ENCODE results near the gene HBS1L.

Gene HBS1L

DNA sequence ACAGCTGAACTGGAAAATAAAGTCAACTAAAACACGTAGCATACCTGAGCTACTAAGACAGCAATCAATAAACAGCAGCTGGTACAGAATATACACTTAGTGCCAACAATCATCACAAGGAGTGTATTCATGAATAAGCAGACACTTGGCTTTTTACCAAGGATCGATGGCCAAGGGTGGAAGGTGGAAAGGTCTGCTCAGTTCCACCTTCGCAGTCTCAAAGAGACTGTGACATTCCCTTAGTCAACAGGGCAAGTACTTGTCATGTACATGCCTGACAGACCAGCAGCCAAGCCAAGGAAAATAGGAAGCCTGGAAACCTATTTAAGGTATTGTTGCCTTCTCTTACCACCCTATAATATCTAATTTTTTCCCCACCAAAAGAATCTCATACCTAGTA lies 21.4 kb downstream of the HBS1L start:
- DNase-seq (ENCODE audit: low read depth) = no peak

DNA sequence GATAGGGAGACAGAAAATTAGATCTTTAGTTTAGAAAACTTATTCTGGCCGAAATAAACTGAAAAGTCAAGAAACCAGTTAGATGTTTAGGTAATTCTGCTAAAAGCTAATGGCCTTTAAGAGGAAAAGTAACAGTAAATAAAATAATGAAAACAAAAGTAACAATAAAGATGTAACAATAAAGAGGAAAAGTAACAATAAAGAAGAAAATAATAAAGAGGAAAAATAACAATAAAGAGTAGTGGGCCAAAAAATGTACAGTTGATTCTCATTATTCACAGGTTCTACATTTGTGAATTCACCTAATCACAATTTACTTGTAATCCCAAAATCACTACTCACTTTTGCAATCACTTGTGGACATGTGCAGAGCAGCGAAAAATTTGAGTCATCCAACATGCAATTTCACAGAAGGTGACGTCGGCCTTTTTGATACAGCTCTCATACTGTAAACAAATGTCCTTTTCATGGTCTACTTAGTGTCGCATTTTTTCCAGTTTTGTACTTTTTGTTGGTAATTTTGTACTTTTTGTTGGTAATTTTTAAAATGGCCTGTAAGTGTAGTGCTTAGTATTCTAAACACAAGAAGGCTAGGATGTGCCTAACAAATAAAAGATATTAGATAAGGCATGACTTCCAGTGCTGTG lies 24.0 kb downstream of the HBS1L start:
- DNase-seq (ENCODE audit: low read depth) = peak; percentile 18

DNA sequence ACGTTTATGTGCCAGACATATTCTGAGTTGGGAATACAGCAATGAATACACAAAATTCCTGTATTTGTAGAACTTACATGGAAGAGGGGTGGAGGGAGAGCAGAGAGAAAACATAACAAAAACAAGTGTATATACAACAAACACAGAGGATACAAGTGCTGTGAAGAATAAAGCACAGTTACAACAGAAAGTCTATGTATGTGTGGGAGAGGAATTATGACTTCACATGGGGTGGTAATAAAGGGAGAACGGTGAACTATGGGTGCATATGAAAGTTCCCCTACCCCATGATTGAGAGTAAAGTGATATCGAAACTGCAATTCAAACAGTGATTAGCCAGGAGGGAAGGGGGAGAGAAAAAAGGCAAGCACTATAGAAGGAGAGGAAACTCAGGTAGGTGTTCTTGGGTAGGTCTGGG lies 24.6 kb downstream of the HBS1L start:
- no peak for DNase-seq (ENCODE audit: low read depth)

DNA sequence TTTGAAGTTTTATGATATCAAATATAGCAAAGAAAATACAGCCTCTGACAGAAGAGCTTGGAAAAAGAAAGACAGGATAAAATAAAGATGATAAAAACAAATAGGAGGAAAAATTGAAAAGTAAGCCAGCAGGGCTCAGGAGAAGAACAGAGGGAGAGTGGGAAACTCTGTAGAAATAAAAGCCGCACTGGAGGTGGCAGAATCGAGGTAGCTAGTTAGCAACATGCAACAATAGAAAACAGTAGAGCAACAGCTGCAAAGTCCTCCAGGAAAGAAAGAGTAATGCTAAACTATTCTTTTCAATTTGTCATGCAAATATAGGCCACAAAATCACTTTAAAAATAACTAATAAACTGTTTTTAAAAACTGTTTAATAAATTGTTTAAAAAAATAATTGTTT lies 28.8 kb downstream of the HBS1L start:
- no peak for DNase-seq (ENCODE audit: low read depth)

DNA sequence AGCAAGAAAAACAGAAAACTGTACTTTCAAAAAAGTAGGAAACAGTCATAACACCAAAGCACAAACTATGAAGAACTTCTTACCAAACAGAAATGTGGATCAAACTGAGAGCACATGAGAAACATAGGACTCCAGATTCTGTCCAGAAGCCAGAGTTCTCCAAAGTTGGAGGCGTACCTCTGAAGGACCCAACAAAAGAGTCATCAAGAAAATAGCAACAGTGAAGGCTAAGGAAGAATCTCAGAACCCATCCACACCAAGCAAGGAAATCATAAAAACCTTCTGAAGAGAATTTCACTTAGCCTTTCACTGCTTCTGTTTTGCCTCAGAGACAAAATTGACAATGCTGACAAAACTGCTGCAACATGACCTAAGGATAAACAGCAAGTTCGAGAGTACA lies 29.4 kb downstream of the HBS1L start:
- DNase-seq (ENCODE audit: low read depth) = no peak

DNA sequence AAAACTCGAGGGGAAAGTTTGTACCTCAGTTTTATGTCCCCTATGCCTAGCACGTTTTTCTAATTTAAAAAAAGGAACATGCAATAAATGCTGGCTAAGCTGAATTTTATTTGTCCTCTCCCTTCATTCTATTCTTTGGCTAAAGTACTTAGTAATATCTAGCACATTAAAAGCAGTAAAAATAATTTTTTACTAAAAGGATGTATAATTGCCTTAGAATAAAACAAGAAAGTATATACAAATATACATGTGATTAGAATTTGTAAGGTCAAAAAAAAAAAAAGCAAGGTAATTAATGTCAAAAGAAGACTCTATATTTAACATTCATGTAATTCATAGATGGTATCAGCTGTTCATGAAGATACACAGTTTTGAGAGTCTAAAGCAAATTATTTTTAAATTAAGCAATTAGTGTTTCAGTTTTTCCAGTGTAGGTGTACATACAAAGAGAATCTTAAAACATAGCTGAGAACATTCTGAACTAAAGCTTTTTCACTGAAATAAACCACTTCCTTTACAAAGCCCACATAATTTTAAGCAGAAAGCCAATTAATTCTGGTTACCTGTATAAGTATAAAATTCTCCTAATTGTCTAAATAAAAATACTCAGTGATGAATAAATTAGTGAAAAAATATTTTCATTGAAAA lies 32.4 kb downstream of the HBS1L start:
- DNase-seq (ENCODE audit: low read depth) = no peak

DNA sequence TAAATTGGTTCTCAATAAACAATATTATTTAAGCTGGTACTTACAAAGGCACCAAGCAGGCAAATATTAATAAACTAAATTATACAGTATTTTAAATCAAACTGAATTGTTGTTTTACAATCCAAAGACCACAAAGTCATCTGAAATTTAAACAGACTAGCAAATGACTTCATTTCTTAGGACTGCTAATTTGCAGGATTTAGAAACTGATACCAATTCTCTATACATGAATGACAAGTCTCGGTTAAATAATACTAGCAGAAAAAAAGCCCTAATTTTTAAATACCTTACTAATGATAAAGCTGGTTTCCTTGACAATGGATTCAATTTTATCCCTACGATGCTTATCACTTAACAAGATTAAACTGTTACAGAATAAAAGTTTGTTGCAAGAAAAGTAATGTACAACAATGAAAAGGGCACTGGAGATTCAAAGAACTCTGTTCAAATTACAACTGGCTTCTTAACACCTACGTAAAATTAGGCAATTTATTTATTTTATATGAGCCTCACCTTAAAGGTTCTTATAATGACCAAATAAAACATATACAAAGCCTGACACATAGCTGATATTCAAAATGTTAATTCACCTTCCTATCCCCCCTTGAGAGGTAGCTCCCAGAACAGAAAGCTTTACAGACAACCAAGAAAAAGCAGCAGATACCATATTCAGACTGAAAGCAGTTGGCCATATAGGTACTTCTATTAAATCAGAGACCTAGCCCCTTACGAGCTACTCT lies 33.1 kb downstream of the HBS1L start:
- DNase-seq (ENCODE audit: low read depth) = no peak

DNA sequence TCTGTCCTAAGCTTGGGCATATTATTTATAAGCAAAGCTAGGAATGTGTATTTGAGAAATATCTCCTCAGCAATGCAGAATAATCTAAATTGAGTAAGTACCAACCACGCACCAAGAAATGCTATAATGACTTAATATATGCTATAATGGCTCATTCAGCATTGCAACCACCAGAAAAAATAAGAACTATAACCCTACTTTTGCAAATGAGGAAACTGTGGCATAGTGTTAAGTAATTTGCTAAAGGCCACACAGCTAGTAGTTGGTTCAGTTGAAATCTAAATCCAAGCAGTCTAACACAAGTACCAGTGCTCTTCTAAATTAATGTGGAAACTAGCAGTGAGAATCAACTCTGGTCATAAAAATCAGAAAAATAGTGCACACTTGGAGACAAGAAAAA lies 35.7 kb downstream of the HBS1L start:
- no peak for DNase-seq (ENCODE audit: low read depth)

DNA sequence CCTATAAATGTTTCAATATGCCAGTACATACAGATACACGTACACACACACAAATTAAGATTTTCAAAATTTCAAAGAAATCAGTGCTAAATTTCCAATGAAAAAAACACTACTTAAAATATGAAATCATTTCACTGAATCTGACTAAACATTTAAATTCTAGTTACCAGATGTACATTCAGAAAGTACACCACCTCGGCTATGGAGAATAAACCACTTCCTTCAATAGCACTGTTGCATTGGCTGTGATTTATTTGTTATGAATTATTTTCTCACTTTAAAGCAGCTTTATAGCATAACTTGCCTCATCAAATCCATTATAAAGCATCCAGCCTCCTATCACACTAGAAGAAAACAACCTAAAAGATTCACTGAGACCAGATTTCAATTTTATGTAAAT lies 36.6 kb downstream of the HBS1L start:
- no peak for DNase-seq (ENCODE audit: low read depth)

DNA sequence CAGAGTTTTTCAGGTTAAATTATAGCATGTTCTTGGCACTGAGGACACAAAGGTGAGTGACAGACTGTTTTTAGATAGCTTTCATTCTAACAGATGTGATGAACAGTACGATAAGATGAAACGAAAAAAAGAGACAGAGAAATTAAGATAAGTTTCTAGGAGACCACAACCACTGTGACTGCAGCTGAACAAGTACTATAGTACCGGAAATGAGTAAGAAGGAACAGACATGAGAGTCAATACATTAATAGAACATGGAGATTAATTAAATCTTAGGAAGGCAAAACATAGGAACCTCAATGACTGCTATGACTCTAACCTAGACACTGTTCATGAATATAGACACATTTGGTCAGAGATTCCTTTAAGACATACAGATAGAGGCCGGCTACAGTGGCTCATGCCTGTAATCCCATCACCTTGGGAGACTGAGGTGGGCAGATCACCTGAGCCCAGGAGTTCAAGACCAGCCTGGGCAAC lies 40.2 kb downstream of the HBS1L start:
- DNase-seq (ENCODE audit: low read depth) = no peak

DNA sequence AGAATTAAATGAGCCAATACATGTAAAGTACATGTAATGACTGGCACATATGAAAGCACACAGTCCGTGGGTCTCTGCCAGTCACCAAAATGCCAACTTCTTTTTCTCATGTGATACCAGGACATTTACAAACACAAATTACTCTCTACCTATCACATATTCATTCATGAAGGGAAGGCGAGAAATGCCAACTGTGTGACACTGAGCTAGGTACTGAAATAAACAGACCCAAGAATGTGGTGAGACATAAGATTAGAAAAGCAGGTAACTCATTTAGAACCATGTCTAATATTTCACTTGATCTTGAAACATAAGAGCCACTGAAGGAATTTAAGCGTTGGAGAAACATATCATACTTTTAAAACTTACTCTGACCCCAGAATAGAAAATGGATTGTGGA lies 41.4 kb downstream of the HBS1L start:
- no peak for DNase-seq (ENCODE audit: low read depth)

DNA sequence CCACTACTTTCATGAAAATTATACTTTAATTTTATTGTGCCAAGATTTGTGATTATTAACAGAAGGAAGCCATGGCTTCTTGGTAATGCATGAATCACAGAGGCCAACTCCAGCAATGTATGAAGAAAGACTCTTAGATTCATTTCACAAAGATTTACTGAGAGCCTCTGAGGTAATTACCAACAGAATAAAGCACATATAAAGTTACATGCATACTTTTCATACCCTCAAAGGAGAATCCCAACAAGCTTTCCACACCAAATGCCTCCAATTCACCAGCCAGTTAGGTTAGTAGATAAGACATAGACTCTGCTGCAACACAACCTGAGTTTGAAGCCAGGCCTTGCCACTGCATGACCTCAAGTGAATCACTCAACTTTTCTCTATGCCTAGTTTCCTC lies 41.9 kb downstream of the HBS1L start:
- DNase-seq (ENCODE audit: low read depth) = peak; percentile 88

DNA sequence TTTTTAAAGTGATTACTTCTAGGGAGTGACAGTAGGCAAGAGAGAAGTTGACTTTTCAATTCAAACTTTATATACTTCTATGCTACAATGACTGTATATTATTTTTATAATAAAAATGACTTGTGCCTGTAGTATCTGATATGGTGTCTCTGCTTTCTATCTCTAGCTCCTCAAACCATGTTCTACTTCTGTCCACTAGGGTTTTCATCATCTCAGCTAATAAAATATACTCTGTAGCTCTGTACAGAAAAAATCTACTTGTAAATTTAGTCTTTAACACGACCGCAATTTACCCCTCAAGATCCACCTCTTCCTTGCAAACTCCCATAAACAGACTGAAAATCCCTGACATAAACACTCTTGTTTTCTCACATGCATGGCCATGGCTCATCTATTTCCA lies 42.3 kb downstream of the HBS1L start:
- no peak for DNase-seq (ENCODE audit: low read depth)

DNA sequence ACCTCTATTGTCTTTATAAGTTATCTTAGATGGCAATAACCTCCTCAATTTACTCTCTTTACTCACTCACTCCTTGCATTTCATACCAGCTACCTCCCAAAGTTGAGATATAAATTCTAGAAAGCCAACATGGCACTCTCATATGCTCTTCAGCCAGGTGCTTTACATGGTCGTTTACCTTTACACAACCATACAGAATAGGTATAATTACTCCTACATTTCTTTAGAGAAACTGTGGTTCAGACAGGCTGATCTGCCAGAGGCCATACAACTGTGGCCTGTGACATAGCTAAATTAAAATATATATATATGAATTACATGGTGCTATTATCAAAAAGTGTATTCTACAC lies 45.7 kb downstream of the HBS1L start:
- DNase-seq (ENCODE audit: low read depth) = no peak

DNA sequence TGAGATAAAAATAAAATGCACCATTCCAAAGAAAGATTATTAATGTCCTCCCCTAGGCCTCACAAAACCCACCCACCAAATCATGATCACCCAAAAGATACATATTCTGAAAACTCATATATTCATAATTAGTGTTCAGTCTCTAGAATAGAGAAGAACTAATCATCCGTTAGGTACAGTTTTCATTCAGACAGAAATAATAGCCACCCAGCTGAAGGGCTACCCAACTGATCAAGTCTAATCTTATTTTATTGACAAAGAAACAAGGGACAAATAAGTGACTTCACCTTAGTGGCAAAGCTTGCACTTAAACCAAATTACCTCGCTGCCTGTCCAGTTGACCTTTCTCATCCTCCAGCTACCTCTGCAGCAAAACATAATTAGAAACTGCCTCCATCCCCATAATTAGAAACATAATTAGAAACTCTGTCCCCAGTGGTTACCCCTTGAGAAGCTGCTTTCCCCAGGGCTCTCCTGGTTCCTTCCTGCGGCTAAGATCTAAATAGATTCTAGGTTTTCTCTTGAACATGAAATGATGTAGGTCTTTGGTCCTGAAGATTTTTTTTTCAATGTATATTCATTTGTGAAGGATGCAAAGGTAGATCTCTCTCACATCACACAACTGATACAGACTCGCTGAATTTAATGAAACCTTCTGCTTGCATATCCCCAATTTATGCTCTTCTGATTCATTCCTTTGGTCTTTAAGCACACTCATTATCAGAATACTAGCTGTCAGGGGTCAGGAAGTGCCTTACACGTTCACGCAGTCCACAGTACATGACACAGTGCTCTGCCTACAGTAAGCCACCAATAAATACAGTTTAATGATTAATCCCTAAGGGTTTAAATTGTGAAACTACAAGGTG lies 46.3 kb downstream of the HBS1L start:
- no peak for DNase-seq (ENCODE audit: low read depth)

DNA sequence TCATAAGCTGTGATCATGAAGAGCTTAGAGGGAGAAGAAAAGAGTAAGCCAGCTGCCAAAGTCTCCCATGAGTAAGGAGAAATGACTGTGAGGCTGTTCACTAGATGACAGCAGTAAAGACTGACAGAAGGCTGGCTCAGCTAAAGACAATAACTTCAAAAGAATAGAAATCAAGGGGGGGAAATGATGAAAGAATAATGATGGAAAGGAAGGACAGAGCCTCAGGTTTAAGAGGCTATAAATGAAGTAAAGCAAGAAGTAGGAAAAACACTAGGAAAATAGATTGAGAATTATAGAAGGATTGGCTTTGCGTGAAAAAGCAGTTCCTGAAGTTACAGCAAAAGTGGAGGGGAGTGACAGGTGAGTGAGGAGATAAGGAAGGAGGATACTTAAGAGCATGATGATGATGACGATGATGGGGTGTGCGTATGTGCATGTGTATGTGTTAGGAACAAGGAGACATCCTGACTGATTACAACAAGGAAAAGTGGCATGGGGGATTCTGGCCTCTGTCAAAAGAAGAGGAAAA lies 48.2 kb downstream of the HBS1L start:
- no peak for DNase-seq (ENCODE audit: low read depth)

DNA sequence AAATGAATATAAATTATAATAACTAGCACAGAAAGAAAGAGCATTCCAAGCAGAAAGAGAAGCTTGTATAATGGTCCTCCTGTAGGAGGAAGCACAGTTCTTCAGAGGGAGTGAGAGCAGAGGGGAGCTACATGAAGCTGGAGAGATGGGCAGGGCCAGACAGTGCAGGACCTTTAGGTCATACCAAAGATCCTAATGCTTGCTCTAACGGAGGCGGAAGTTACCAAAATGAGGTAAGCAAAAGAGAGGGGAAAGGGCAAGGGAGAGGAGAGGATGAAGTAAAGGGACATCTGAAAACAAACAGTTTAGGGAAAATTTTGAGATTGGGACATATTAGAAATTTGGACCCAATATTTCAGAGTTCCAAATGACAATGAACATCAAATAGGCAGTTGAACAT lies 50.2 kb downstream of the HBS1L start:
- DNase-seq (ENCODE audit: low read depth) = no peak

DNA sequence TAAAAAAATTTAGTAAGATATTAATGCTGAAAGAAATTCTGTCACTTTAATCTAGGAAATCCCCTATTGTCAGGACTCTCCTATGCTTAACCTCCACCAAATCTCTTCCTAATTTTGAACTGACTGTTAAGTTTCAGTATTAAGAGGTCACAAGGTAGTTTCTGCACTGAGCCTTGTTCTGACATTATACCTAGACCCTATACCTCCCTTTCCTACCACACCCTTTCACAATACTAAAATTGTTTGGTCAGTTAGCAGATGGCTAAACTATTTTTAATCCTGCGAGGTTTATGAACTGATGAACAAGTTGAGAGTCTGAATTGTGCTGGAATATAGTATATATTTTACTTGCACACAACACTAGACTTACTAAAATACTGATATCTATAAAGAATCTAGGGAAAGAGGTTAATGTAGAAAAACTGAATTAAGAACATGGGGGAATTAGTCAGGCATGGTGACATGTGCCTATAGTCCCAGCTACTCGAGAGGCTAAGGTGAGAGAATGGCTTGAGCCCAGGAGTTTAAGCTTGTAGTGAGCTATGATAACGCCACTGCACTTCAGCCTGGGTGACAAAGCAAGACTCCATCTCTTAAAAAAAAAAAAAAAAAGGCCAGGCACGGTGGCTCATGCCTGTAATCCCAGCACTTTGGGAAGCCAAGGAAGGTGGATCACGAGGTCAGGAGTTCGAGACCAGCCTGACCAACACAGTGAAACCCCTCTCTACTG lies 51.5 kb downstream of the HBS1L start:
- DNase-seq (ENCODE audit: low read depth) = no peak

DNA sequence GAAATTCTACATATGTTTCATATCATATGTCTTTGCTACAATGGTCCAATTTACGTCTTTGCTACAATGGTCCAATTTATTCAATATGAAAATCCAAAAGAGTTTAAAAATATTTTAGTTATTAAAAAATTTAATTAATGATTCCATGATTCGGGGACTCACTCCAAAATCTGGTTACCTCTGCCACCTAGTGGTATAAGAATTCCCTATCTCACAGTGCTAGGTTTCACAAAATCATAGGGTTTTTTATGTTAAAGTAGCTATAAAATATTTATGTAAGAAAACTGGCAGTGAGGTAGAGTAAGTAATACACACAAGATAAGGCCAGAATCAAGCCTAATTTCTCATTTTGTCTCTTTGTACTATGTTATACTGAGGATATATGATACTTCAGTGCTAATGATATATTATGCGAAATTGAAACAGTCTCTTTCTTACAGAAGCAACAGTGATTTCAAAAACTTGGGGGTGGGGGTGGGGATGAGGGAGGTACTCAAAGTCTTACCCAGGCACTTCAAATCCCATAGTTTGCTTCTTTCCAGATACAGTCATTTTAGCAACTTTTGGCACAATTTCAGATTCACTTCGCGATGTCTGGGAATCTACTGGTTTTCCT lies 52.3 kb downstream of the HBS1L start:
- DNase-seq (ENCODE audit: low read depth) = no peak

DNA sequence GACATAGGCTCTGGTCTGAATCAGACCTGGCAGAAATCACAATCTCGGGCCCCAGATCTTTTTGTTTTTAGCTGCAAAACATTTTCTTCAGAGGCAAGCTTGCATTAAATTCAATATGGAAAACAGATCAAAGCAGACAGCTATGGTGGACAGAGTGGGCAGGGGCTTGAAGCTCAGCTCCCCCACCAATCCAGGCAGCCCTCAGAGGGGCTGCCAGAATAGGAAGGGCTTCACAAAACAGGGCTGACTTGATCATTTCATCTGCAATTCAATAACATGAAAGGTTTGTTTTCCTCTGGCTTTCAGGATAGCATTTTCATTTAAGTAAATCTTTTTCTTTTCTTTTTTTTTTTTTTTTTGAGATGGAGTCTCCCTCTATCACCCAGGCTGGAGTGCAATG lies 55.5 kb downstream of the HBS1L start:
- DNase-seq (ENCODE audit: low read depth) = no peak

Measured in fibroblast of gingiva (primary cell).